H1 (cell line): ENCODE data around the gene THBS4. TPM values are rescaled to one million over a fixed set of nuclear protein-coding genes. Genes with fewer than 3 reads are reported as not detected.

Experiments
- BRCA1 ChIP-seq: IDR thresholded peaks from 2 replicates; pipeline ENCODE4 v1.6.1; 2012; ENCODE audit warnings: low read depth, low read length, improper control_type of control experiment
- CBX5 ChIP-seq: fragments of 300-800, 300-1000 bp; sonication (generic); IDR thresholded peaks from 2 replicates; pipeline ENCODE4 v1.7.1; 2016; ENCODE audit warnings: antibody characterized with exemption, low read length, low read depth
- CBX8 ChIP-seq: fragments of 300-800, 300-1000 bp; sonication (generic); IDR thresholded peaks from 2 replicates; pipeline ENCODE4 v1.7.1; 2016; ENCODE audit warnings: low read depth, low read length, borderline replicate concordance
- CHD1 ChIP-seq: IDR thresholded peaks from 2 replicates; pipeline ENCODE4 v1.6.1; 2012; ENCODE audit warnings: low read depth, low read length, improper control_type of control experiment
- CHD2 ChIP-seq: IDR thresholded peaks from 2 replicates; pipeline ENCODE4 v1.6.1; 2012; ENCODE audit warnings: low read length, improper control_type of control experiment
- CREB1 ChIP-seq: IDR thresholded peaks from 2 replicates; pipeline ENCODE4 v1.6.1; 2012; ENCODE audit warnings: inconsistent platforms
- EGR1 ChIP-seq: IDR thresholded peaks from 2 replicates; pipeline ENCODE4 v1.6.1; 2011; ENCODE audit warnings: low read depth, low read length, borderline replicate concordance
- GTF2F1 ChIP-seq: IDR thresholded peaks from 2 replicates; pipeline ENCODE4 v1.6.1; 2012; ENCODE audit warnings: low read depth, low read length, improper control_type of control experiment, borderline replicate concordance
- HDAC6 ChIP-seq: IDR thresholded peaks from one replicate; pipeline ENCODE4 v1.7.1; 2012; ENCODE audit warnings: low read depth, mild to moderate bottlenecking, inconsistent platforms, low read length, moderate library complexity
- JUN ChIP-seq: IDR thresholded peaks from 2 replicates; pipeline ENCODE4 v1.6.1; 2011; ENCODE audit warnings: low read depth, mild to moderate bottlenecking, improper control_type of control experiment, low read length
- JUND ChIP-seq: IDR thresholded peaks from 2 replicates; pipeline ENCODE4 v1.6.1; 2011; ENCODE audit warnings: mild to moderate bottlenecking, improper control_type of control experiment, low read length
- KDM1A ChIP-seq: fragments of 200-600, 300-600 bp; sonication (generic); IDR thresholded peaks from 2 replicates; pipeline ENCODE4 v1.7.1; 2016; ENCODE audit warnings: mild to moderate bottlenecking, low read length, borderline replicate concordance
- KDM4A ChIP-seq: IDR thresholded peaks from one replicate; pipeline ENCODE4 v1.7.1; 2012; ENCODE audit warnings: low read depth, mild to moderate bottlenecking, moderate library complexity, low read length, inconsistent platforms; ENCODE audit not compliant: severe bottlenecking
- SAP30 ChIP-seq: fragments of 300-600 bp; sonication (generic); IDR thresholded peaks from 2 replicates; pipeline ENCODE4 v1.7.1; 2012; ENCODE audit warnings: low read length, moderate library complexity, mild to moderate bottlenecking, inconsistent platforms; ENCODE audit not compliant: insufficient read depth, insufficient replicate concordance
- SP2 ChIP-seq: IDR thresholded peaks from 2 replicates; pipeline ENCODE4 v1.6.1; 2012; ENCODE audit warnings: mild to moderate bottlenecking, low read length, inconsistent platforms
- SP4 ChIP-seq: IDR thresholded peaks from 2 replicates; pipeline ENCODE4 v1.6.1; 2012; ENCODE audit warnings: low read length, inconsistent platforms
- SUZ12 ChIP-seq: fragments of 200-600 bp; sonication (generic); IDR thresholded peaks from 2 replicates; pipeline ENCODE4 v1.6.1; 2012; ENCODE audit warnings: mild to moderate bottlenecking, inconsistent platforms, low read length, moderate library complexity, mixed read lengths
- TAF1 ChIP-seq: IDR thresholded peaks from 2 replicates; pipeline ENCODE4 v1.6.1; 2011; ENCODE audit warnings: mild to moderate bottlenecking, low read depth, low read length
- TEAD4 ChIP-seq: IDR thresholded peaks from 2 replicates; pipeline ENCODE4 v1.6.1; 2012; ENCODE audit warnings: low read depth, low read length, inconsistent platforms, mixed read lengths
- polyA plus RNA-seq, 7 experiments: library from polyadenylated mRNA; depleted of rRNA in 3 of 7; stranded (reverse) in 5 of 7; unstranded in 2 of 7; fragments of >200 nt in 5 of 7; fragments of 200-250 nt in 2 of 7; gene quantifications; 1 replicate in 5 of 7; 2 replicates in 1 of 7; 4 replicates in 1 of 7; pipeline versions ENCODE4 v1.2.1 to v1.2.3, GENCODE V29; 2011 to 2013; ENCODE audit warnings: missing spikeins in 2 of 7, mixed read lengths in 2 of 7
- total RNA-seq: library from RNA; stranded (reverse); fragmentation: NEBNext Ultra II Directional; extraction: Animal tissue kit (Norgen Biotek cat#: 25700); gene quantifications from 2 replicates; pipeline ENCODE4 v1.2.1, GENCODE V29; 2021
- TF ChIP-seq, protein P1 (sequence below): IDR thresholded peaks from 2 replicates; pipeline ENCODE4 v1.6.1; 2012; ENCODE audit warnings: low read length, inconsistent platforms
- TF ChIP-seq, protein P2 (sequence below): IDR thresholded peaks from 2 replicates; pipeline ENCODE4 v1.6.1; 2012; ENCODE audit warnings: inconsistent platforms
- TF ChIP-seq, protein P3 (sequence below): IDR thresholded peaks from 2 replicates; pipeline ENCODE4 v1.6.1; 2011; ENCODE audit warnings: low read length, improper control_type of control experiment

Gene THBS4
- total and polyA plus RNA-seq, 2 of the 8 experiments (the other 6 are each of a cell fraction or from before 2014, with no cell fraction given) = 12.8 to 25.4 TPM

DNA sequence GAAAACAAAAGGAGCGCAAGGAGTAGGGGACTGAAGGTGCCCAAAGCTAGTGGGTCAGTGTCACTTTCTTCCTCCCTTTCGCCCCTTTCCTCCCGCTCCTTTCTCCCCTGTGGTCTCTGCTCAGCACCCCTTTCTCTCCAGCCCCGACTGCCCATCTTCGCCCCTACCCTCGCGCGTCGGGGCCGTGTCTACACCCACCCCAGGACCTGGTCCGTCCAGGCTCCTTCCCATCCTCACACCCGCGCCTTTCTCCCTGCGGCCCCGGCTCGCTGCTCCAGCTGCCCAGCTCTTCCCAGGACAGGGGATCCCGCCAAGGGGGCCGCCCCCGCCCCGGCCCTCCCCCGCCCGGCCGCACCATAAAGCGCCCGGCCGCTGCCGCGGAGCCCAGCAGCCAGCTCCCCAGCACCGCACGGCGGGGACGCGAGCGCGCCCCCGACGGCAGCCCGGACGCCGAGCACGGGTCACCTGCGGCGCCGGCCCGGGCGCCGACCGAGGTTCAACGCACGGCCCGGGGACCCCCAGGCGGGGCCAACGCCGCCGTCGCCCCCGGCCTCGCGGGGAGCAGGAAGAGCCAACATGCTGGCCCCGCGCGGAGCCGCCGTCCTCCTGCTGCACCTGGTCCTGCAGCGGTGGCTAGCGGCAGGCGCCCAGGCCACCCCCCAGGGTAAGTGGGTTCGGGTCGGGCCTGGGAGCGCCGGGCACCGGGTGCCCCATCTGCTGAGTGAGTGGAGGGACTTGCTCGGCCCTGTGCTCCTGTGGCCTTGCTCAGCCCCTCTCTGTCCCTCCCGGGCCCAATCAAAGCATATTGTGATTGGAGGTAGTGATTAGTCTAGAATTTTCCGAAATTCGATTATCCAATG, at the start of gene THBS4 (continued):
- no peak for TF ChIP-seq EGR1
- TF ChIP-seq KDM4A = peak; percentile 82
- TF ChIP-seq, protein P1, sequence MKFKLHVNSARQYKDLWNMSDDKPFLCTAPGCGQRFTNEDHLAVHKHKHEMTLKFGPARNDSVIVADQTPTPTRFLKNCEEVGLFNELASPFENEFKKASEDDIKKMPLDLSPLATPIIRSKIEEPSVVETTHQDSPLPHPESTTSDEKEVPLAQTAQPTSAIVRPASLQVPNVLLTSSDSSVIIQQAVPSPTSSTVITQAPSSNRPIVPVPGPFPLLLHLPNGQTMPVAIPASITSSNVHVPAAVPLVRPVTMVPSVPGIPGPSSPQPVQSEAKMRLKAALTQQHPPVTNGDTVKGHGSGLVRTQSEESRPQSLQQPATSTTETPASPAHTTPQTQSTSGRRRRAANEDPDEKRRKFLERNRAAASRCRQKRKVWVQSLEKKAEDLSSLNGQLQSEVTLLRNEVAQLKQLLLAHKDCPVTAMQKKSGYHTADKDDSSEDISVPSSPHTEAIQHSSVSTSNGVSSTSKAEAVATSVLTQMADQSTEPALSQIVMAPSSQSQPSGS = no peak
- TF ChIP-seq SP2 = no peak
- TF ChIP-seq JUN = no peak
- no peak for TF ChIP-seq CBX5
- no peak for TF ChIP-seq CREB1
- TF ChIP-seq HDAC6 = no peak
- TF ChIP-seq SP4 = no peak
- TF ChIP-seq TEAD4 = no peak
- peak; percentile 41 for TF ChIP-seq SUZ12
- peak; percentile 53; the same call in 1 of the 2 replicates for TF ChIP-seq TAF1
- TF ChIP-seq BRCA1 = no peak
- no peak for TF ChIP-seq JUND
- TF ChIP-seq CHD2 = no peak
- TF ChIP-seq, protein P2, sequence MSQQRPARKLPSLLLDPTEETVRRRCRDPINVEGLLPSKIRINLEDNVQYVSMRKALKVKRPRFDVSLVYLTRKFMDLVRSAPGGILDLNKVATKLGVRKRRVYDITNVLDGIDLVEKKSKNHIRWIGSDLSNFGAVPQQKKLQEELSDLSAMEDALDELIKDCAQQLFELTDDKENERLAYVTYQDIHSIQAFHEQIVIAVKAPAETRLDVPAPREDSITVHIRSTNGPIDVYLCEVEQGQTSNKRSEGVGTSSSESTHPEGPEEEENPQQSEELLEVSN = no peak
- TF ChIP-seq CHD1 = no peak
- TF ChIP-seq GTF2F1 = no peak
- TF ChIP-seq, protein P3, sequence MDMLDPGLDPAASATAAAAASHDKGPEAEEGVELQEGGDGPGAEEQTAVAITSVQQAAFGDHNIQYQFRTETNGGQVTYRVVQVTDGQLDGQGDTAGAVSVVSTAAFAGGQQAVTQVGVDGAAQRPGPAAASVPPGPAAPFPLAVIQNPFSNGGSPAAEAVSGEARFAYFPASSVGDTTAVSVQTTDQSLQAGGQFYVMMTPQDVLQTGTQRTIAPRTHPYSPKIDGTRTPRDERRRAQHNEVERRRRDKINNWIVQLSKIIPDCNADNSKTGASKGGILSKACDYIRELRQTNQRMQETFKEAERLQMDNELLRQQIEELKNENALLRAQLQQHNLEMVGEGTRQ = no peak
- no peak for TF ChIP-seq KDM1A
- no peak for TF ChIP-seq CBX8
- no peak for TF ChIP-seq SAP30
